Transverse colon (tissue), 4 donors: Measurements from ENCODE around the gene GALNT1. TPM values are rescaled to one million over a fixed set of nuclear protein-coding genes. Genes with fewer than 3 reads are reported as not detected.

ENCODE experiments used
- DNase-seq: peaks from one replicate; pipeline ENCODE4 v3.0.0-alpha.2; 2019
- H3K27ac ChIP-seq, 4 donors: fragments of 200-600 bp; sonication (generic); 2 replicates each; pipeline ENCODE4 v1.5.1; 2016 to 2018; ENCODE audit warnings: inconsistent platforms in 4 of 4
- H3K27me3 ChIP-seq: fragments of 200-600 bp; sonication (generic); 2 replicates; pipeline ENCODE4 v1.5.1; 2017; ENCODE audit warnings: inconsistent platforms
- H3K36me3 ChIP-seq, 4 donors: fragments of 200-600 bp; sonication (generic); 2 replicates each; pipeline ENCODE4 v1.5.1; 2017 to 2019; ENCODE audit warnings: inconsistent platforms in 4 of 4
- H3K4me1 ChIP-seq, 4 donors: fragments of 200-600 bp; sonication (generic); 2 replicates each; pipeline ENCODE4 v1.5.1; 2017 to 2020; ENCODE audit warnings: inconsistent platforms in 4 of 4
- H3K4me3 ChIP-seq, 4 donors: fragments of 200-600 bp; sonication (generic); 1 replicate in 1 of 4; 2 replicates in 3 of 4; pipeline versions ENCODE4 v1.5.1 to v1.6.1; 2017 to 2019; ENCODE audit warnings: inconsistent platforms in 4 of 4
- H3K9me3 ChIP-seq, 2 donors: fragments of 200-600 bp; sonication (generic); 2 replicates each; pipeline ENCODE4 v1.5.1; 2017 to 2019; ENCODE audit warnings: inconsistent platforms in 2 of 2
- CTCF ChIP-seq, 5 experiments: fragments of 200-600 bp in 3 of 5; fragments of 450-650 bp in 2 of 5; sonication (generic) in 3 of 5; IDR thresholded peaks; 1 replicate in 2 of 5; 2 replicates in 3 of 5; pipeline ENCODE4 v1.5.1; 2016 to 2017; ENCODE audit warnings: antibody characterized with exemption in 5 of 5, inconsistent platforms in 3 of 5, mild to moderate bottlenecking in 2 of 5, moderate library complexity in 1 of 5
- EP300 ChIP-seq: sonication (generic); formaldehyde crosslinking; IDR thresholded peaks from one replicate; pipeline ENCODE4 v1.6.1; 2017; ENCODE audit warnings: antibody characterized with exemption, low read depth
- POLR2A ChIP-seq: fragments of 450-650 bp; IDR thresholded peaks from one replicate; pipeline ENCODE4 v1.6.1; 2016; ENCODE audit warnings: antibody characterized with exemption, mild to moderate bottlenecking, moderate library complexity
- POLR2AphosphoS5 ChIP-seq, 3 donors: sonication (generic); formaldehyde crosslinking; IDR thresholded peaks; one replicate each; pipeline ENCODE4 v1.6.1; 2016; ENCODE audit warnings: antibody characterized with exemption in 3 of 3
- WGBS, 2 donors: methylation state at CpG; one replicate each; pipeline ENCODE4 v1.1.5; 2018; ENCODE audit warnings: low coverage in 1 of 2; 5-methylcytosine and 5-hydroxymethylcytosine counted together
- in situ Hi-C, 4 donors: fragments of 200-750 bp; cut with MboI; loops; one replicate each; pipeline versions ENCODE4 v1.15.0 to v1.15.1; 2017; ENCODE audit warnings: low sequenced_read_pairs in 3 of 4, low pct_ligation_motif_present in 1 of 4, low pct_unique_long_range_greater_than_20kb in 1 of 4
- intact Hi-C: fragments of 100-400 bp; cut with DNase I; formaldehyde crosslinking; loops from one replicate; pipeline ENCODE4 v1.15.1; 2023; ENCODE audit warnings: low total_unique reads
- total RNA-seq, 4 donors: library from RNA; depleted of rRNA; stranded (reverse); fragments of >200 nt; gene quantifications; one replicate each; pipeline ENCODE4 v1.1.0, GENCODE V29; 2016

Gene GALNT1
- total RNA-seq, 4 donors from 2014 or later: 21.7 to 86.8 (median 57.6) TPM

GRCh38 chr18:35641916-35642315, 60.4 kb downstream of the GALNT1 start:
- in situ Hi-C loops: no loop called here
- DNase-seq: no peak
- Histone ChIP-seq H3K9me3 (no peaks in the 10 kb centered on the region), H3K27me3 (no peaks in the 10 kb centered on the region), H3K36me3 (no peaks in the 10 kb centered on the region), H3K4me1 (no peaks in the 10 kb centered on the region), H3K27ac (no peak overlapping the region), H3K4me3 (no peak overlapping the region)
- no peak for TF ChIP-seq POLR2AphosphoS5 (IDR thresholded peaks at IDR 0.05)
- no peak for TF ChIP-seq EP300
- no peak for TF ChIP-seq CTCF (IDR thresholded peaks at IDR 0.05)
- TF ChIP-seq POLR2A: no peak
- intact Hi-C loops: no loop called here
- 90 to 91% methylated on average over 3 of the region's 3 CpGs for WGBS, 2 donors

- TF ChIP-seq POLR2AphosphoS5 (IDR thresholded peaks at IDR 0.05): no peak
- TF ChIP-seq POLR2A: no peak
- TF ChIP-seq EP300: no peak
- no peak for TF ChIP-seq CTCF (IDR thresholded peaks at IDR 0.05)
- Histone ChIP-seq H3K27ac (no peak overlapping the region), H3K4me3 (no peak overlapping the region), H3K27me3 (no peaks in the 10 kb centered on the region), H3K36me3 (no peaks in the 10 kb centered on the region), H3K9me3 (no peaks in the 10 kb centered on the region), H3K4me1 (no peaks in the 10 kb centered on the region)
- no peak for DNase-seq
- in situ Hi-C loops: no loop called here
- intact Hi-C loops: no loop called here
- 95% methylated on average over 4 of the region's 4 CpGs; no CpG with 5 or more reads in 1 of the 2 donors for WGBS, 2 donors
Observed at GRCh38 chr18:35642802-35643201, 61.3 kb downstream of the GALNT1 start.

GRCh38 chr18:35646449-35646848, 64.9 kb downstream of the GALNT1 start:
- no peaks in the 10 kb centered on the region for H3K4me1 ChIP-seq
- no peak overlapping the region for H3K4me3 ChIP-seq
- no peak for DNase-seq
- no peaks in the 10 kb centered on the region for H3K36me3 ChIP-seq
- in situ Hi-C loops (no loop called here), intact Hi-C loops (no loop called here)
- no peaks in the 10 kb centered on the region for H3K27me3 ChIP-seq
- H3K27ac ChIP-seq: no peak overlapping the region
- no peaks in the 10 kb centered on the region for H3K9me3 ChIP-seq
- TF ChIP-seq POLR2A (no peak), CTCF (IDR thresholded peaks at IDR 0.05) (no peak), EP300 (no peak), POLR2AphosphoS5 (IDR thresholded peaks at IDR 0.05) (no peak)

GRCh38 chr18:35653392-35654135, 72.0 kb downstream of the GALNT1 start:
- in situ Hi-C loops: no loop called here
- no peaks in the 10 kb centered on the region for H3K4me1 ChIP-seq
- DNase-seq: no peak

More at GRCh38 chr18:35653392-35654135, 72.0 kb downstream of the GALNT1 start:
- Histone ChIP-seq H3K27ac (no peak overlapping the region), H3K36me3 (no peaks in the 10 kb centered on the region), H3K4me3 (no peak overlapping the region), H3K27me3 (no peaks in the 10 kb centered on the region), H3K9me3 (no peaks in the 10 kb centered on the region)
- WGBS, 2 donors: 59 to 78% methylated on average over 4 of the region's 4 CpGs
- intact Hi-C loops: loop anchor here (1.0 kb wide), 1 partner anchor 13 kb away; no protein-coding TSS in a partner anchor
- no peak for TF ChIP-seq CTCF (IDR thresholded peaks at IDR 0.05)
- TF ChIP-seq POLR2AphosphoS5 (IDR thresholded peaks at IDR 0.05): no peak
- no peak for TF ChIP-seq POLR2A
- no peak for TF ChIP-seq EP300
